ENCODE data around the gene RFNG.

The RFNG gene

GRCh38 chr17:81999976-82000802 lies 51.4 kb downstream of the RFNG start:
- DNase-seq (ENCODE audit: low read depth): no peak

DNA sequence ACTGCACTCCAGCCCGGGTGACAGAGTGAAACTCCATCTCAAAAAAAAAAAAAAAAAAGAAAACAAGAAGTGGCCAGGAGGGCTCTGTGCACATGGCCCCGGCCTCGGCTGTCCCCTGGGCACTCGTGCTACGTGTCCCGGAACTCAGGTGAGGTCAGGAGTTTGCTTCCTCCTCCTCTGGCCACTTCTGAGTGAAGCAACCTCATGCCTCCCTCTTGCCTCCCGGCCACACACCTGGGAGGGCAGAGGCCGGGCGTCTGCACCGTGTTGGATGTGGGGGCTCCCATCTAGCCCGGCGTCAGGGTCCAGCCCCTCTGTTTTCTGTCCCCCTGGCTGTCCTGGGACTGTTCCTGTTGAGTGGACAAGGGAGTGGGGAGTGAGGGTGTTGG lies 52.0 kb downstream of the RFNG start:
- no peak for DNase-seq (ENCODE audit: low read depth)

DNA sequence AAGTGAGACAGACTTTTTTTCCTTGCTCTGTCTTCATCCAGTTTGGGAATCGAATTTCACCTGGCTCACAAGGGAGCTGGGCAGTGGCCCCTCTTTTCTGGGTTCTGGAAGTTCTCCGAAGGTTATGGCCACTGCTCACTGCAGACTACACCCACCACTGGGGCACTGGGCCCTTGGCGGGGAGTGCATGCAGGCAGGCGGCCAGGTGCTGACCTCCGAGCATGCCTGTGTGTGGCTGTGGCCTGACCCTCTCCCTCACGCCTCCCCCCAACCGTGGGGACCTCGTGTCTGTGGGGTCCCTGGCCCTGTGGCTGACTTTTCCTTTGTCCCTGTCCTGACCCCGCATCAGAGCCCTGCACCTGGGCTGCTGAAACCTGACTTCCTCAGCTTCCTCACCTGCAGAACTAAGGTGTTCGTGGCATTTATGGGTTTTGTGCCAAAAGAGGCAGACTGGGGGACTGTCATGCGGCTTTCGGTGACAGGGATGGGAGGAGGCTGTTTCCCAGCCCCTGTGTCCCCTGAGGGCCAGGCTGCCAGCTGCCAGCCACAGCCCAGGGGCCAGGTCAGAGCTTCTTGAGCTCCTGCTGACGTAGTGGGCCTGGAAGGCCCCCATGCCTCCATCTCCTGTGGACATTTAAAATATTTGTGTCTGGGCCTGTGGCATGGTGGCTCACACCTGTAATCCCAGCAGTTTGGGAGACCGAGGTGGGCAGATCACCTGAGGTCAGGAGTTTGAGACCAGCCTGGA lies 52.7 kb downstream of the RFNG start:
- DNase-seq (ENCODE audit: low read depth): no peak

GRCh38 chr17:81998212-81998611 lies 53.4 kb downstream of the RFNG start:
- DNase-seq (ENCODE audit: low read depth): no peak

Data from GM04504 (cell line).